A172 (cell line): Measurements from ENCODE around the gene LGALS7B. TPM values are rescaled to one million over a fixed set of nuclear protein-coding genes. Genes with fewer than 3 reads are reported as not detected.
"Not testable (repeated sequence)": the region's sequence is repeated elsewhere in the genome, so short reads cannot be mapped to it uniquely, and the experiment has no call there.

Experiments used
- DNase-seq: peaks from one replicate; pipeline ENCODE4 v3.0.0-alpha.2; 2015; ENCODE audit warnings: low spot score
- total RNA-seq: library from RNA; depleted of rRNA; stranded (reverse); fragments of >200 nt; shearing (Covaris generic); gene quantifications from 2 replicates; pipeline ENCODE4 v1.2.3, GENCODE V29; 2014

Gene LGALS7B
- total RNA-seq, 1 experiment from 2014 or later = not detected

DNA sequence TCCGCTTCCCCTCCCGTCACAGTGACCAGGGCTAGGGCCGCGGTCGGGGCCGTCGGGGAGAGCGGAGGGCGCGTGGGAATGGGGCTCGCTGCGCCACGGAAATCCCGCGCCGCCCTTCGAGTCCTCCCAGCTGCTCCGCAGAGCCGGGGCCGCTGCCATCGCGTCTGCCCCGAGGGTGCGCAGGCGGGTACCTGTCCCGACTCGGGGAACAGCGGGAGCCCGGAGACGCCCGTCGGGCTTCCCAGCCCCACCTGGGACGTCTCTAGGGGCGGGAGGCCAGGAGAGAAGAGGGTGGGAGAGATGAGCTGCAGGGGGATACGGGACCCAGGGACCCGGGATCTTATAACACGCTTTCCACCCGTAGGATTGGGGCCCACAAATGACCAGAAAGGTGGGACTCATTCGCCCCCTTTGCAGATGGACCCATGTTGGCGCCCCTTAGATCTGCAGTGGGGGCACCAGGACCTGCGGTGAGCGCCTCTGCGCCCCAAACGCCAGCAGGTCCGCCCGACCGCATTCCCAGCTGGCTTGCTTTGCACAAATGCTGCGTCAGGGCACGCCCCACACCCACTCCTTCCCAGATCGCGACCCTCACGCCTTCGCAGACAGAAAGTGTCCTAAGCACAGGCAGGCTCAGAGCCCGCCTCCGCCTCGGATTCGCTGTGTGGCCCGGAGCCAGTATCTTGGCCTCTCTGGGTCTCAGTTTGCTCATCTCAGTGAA is 18.6 kb upstream of the LGALS7B start:
- not testable (repeated sequence) for DNase-seq

DNA sequence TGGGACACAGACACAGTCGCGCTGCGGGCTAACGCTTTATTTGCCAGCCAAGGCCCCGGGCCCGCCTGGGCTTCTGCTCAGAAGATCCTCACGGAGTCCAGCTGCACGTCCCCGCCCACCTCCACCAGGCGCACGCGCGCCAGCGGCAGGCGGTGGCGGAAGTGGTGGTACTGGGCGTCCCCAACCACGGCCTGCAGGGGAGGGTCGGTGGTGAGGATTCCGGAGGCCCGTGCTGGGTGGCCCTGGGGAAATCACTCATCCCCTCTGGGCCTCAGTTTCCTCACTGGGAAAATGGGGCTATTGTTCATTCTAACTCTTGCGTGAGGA is 18.1 kb upstream of the LGALS7B start:
- not testable (repeated sequence) for DNase-seq

DNA sequence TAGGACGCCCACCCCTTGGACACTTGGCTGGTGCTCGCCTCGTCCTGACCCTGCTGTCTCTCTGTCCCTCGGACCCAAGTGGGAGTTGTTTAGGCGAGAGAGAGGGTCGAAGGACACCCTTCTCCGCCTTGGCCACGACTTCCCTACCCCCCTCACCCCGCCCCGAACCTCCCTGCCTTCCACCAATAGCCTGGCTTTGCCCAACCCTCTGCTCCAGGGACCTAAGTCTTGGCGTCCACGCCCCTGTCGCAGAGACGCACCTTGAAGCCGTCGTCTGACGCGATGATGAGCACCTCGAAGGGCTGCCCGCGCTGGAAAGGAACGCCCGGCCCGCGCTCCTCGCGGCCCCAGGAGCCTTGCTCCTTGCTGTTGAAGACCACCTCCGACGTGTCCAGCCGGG is 17.4 kb upstream of the LGALS7B start:
- DNase-seq = not testable (repeated sequence)

DNA sequence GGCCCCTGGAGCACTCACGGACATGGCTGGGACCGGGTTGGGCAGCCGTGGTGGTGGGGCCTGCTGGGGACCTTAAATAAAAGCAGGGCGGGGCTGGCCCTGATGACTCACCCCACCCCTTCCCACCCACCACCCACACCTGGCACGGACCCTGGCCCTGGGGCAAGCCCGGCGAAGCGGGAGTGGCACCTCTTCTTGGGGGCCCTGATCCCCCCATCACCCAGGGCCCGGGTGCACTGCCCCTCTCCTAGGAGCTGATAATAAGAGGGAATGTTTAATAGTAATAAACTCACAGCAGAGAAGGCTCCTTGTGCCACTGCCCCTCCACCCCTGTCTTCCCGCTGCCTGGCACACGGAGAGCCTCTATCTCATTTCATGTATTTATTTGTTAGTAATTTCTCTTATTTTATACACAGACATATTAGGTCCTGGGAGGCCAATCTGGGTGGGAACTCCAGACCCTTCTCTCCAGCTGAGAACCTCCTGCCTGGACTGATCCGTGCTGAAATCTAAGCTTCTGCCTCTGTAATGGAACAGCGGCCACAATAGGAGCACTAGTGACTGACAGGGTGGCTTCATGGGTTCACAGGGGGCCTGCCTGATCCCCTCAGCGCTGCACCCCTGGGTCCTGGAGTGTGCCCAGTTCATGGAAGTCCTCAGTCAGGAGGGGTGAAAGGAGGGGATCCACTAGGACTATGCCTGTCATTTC is 15.4 kb upstream of the LGALS7B start, which contains the start of gene LGALS7:
LGALS7 (minus strand) TSS at position 49 of the 709 bp plus-strand sequence; CDS start at position 24, 25 bp downstream.
- DNase-seq = no peak

DNA sequence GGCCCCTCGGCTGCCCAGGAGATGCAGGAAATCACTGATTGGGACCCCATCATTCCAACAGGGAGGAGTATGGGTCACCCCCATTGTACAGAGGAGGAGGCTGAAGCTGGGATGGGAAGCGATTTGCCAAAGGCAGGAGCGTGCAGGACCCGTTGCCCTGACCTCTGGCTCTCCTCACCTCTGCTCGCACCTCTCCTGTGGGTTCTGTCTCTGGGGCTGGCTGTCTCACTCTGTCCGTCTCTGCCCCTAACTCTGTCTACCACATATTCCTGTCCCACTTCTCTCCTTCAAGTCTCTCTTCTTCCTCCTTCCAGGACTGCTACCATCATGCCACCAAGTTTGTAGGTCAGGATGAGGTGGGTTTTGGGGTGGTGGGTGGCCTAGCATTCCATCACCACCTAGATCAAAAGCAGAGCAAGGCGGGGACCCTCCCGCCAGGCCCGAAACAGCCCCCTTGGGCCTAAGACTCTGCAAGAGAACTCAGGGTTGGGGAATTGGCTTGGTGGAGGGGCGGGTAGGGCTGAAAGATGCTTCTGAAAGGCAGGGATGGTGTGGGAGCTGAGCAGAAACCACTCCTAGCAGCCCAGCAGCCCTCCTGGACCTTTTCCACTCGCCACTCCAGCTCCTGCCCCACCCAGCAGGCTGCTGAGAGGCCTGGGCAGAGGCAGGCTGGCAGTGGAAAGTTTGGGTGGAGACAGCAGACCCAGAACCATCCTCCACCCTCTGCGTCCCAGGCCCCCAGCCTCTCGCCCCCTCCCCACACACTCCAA is 14.6 kb upstream of the LGALS7B start:
- DNase-seq = no peak

DNA sequence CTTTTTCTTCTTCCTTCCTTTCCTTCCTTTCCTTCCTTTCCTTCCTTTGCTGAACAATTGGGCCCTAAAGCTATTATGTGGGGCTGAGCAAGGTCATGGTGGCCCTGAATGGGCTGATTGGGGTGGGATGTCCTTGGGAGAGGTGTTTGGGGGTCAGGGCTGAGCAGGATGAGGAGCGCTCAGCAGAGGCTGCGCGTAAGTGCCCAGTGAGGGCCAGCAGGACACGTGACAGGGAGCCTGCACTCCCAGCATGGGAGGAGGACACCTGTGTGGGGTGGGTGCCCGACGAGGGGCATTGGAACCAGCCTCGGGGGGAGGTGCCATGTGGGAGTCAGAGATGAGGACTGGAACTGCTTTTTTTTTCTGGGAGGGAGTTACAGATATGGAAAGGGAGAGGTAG is 10.3 kb upstream of the LGALS7B start:
- no peak for DNase-seq

DNA sequence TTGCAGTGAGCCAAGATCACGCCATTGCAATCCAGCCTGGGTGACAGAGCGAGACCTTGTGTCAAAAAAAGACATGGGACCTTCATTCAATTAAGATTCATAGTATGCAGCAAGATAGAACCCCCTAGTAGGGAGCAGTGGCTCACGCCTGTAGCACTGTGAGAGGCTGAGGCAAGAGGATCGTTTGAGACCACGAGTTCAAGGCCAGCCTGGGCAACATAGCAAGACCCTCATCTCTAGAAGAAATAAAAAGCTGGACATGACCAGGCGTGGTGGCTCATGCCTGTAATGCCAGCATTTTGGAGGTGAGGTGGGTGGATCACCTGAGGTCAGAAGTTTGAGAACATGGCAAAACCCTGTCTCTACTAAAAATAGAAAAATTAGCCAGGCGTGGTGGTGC is 8.6 kb upstream of the LGALS7B start:
- no peak for DNase-seq

DNA sequence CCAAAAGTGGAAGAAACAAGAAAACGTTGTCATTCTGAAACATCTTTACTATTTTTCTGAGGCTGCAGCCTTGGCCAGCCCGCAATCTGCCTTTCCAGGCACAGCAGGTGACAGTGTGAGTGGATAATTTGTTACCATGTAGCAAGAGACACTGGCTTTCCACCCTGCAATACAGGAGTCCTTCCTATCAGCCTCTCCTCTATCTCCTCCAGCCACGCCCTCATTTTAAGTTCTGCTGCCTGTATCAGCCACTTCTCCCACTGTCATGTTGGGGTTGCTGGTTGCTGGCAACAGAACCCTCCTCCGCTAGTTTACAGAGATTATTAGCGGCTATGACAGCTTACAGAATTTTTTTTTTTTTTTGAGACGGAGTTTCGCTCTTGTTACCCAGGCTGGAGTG is 7.9 kb upstream of the LGALS7B start:
- DNase-seq = no peak

DNA sequence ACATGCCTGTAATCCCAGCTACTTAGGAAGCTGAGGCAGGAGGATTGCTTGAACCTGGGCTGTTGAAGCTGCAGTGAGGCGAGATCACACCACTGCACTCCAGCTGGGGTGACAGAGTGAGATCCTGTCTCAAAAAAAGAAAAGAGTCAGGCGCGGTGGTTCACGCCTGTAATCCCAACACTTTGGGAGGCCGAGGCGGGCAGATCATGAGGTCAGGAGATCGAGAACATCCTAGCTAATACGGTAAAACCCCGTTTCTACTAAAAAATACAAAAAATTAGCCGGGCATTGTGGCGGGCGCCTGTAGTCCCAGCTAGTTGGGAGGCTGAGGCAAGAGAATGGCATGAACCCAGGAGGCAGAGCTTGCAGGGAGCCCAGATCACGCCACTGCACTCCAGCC is 6.8 kb upstream of the LGALS7B start:
- DNase-seq = not testable (repeated sequence)

DNA sequence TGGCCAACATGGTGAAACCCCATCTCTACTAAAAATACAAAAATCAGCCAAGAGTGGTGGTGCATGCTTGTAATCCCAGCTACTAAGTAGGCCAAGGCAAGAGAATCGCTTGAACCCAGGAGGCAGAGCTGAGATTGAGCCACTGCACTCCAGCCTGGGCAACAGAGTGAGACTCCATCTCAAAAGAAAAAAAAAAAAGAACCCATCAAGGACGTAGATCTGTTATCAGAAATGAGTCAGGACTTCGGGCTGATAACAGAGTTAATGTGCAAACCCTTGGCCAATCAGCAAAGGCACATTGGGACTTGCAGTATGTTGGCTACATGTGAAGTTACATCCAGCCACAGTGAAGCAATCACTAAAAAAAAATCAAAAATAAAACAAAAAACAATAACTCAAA is 4.8 kb upstream of the LGALS7B start:
- DNase-seq = peak; percentile 53

DNA sequence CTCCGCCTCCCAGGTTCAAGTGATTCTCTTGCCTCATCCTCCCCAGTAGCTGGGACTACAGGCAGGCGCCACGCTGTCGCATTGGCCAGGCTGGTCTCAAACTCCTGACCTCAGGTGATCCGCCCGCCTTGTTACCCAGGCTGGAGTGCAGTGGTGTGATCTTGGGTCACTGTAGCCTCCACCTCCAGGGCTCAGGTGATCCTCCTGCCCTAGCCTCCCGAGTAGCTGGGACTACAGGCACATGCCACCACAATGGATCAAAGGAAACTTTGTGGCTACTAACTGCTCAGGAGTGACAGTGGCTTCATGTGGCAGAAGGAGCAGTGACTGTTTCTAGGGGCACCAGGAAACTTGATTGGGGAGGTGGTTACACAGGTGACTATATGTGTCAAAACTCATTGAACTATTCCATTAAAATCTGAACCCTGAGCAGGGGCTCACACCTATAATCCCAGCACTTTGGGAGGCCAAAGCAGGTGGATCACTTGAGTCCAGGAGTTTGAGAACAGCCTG is 3.8 kb upstream of the LGALS7B start:
- no peak for DNase-seq

DNA sequence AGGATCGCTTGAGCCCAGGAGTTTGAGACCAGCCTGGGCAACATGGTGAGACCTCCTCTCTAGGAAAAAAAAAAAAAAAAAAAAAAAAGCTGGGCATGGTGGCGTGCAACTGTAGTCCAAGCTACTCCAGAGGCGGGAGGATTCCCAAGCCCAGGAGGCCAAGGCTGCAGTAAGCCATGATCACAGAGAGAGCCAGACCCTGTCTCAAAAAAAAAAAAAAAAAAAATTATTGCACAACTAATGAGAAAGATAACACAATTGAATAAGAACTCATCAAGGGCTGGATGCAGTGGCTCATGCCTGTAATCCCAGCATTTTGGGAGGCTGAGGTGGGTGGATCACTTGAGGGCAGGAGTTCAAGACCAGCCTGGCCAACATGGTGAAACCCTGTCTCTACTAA is 2.9 kb upstream of the LGALS7B start:
- DNase-seq = not testable (repeated sequence)

DNA sequence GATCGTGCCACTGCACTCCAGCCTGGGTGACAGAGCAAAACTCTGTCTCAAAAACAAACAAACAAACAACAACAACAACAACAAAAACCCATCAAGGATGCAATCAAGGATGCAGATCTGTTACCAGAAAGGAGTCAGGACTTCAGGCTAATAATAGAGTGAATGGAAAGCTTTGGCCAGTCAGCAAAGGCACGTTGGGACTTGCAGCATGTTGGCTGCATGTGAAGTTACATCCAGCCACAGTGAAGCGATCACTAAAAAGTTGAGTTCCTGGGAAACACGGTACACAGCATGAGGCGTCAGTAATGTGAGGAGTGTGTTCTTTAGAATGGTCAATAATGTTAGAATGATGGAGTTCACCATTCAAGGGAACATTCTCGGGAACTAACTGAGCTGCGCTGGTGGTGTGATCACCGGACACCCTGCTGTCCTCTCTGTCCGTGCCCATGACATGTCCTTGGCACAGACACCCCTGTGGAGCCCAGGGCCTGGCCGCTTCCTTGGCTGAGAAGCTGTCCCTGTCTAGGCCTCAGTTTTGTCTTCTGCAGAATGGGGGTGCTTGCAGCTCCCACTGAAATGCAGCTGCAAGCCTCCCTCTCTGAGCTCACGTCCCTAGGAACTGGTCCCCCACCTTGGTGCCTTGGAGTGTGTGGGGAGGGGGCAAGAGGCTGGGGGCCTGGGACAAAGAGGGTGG is 2.3 kb upstream of the LGALS7B start:
- DNase-seq = no peak

DNA sequence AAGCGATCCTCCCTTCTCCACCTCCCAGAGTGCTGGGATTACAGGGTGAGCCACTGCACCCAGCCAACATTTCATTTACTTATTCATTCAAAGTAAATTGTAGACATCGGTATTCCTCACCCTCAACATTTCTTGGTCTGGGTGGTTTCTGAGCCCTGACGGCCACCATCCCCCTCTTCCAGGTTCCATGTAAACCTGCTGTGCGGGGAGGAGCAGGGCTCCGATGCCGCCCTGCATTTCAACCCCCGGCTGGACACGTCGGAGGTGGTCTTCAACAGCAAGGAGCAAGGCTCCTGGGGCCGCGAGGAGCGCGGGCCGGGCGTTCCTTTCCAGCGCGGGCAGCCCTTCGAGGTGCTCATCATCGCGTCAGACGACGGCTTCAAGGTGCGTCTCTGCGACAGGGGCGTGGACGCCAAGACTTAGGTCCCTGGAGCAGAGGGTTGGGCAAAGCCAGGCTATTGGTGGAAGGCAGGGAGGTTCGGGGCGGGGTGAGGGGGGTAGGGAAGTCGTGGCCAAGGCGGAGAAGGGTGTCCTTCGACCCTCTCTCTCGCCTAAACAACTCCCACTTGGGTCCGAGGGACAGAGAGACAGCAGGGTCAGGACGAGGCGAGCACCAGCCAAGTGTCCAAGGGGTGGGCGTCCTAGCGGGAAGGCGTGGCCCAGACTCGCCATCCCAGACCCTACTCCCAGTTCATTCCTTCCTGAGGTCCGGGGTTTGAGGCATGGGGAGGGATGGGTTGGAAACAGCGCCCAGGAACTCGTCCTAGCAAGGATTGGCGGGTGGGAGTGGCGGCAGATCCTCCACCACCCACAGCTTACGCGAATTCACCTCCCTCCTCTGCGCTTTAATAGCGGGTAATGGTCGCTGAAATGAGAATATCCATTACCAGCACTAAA is 1.8 kb downstream of the LGALS7B start:
- not testable (repeated sequence) for DNase-seq

DNA sequence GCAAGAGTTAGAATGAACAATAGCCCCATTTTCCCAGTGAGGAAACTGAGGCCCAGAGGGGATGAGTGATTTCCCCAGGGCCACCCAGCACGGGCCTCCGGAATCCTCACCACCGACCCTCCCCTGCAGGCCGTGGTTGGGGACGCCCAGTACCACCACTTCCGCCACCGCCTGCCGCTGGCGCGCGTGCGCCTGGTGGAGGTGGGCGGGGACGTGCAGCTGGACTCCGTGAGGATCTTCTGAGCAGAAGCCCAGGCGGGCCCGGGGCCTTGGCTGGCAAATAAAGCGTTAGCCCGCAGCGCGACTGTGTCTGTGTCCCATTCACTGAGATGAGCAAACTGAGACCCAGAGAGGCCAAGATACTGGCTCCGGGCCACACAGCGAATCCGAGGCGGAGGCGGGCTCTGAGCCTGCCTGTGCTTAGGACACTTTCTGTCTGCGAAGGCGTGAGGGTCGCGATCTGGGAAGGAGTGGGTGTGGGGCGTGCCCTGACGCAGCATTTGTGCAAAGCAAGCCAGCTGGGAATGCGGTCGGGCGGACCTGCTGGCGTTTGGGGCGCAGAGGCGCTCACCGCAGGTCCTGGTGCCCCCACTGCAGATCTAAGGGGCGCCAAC is 2.6 kb downstream of the LGALS7B start:
- DNase-seq = not testable (repeated sequence)

DNA sequence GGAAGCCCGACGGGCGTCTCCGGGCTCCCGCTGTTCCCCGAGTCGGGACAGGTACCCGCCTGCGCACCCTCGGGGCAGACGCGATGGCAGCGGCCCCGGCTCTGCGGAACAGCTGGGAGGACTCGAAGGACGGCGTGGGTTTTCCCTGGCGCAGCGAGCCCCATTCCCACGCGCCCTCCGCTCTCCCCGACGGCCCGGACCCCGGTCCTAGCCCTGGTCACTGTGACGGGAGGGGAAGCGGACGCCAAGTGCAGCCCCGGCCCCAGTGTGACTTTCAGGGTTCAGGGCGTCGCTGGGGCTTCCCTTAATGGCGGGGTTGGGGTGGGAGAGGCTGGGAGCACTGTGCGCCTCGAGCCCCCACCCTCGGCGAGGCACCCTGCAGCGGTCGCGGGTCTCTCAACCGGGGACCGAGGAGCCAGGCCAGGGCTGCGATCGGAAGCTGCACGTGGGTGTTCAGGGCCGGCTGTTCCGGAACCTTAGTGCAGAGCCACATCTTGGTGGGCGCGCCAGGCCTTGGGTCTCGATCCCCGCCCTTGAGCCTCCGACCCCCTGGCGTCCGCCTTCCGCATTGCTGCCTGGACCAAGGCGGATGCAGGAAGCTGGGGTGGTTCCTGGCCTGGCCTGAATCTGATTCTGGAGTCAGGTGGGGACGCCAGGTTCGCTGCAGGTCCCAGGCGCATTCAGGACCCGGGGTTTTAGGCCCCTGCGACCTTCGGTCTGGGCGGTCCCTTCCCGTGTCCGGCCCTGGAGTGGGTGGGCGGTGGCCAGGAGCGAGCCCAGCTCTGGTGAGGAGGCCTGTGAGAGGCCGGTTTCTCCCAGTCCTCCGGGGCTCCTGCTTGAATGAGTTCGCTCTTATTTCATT is 3.5 kb downstream of the LGALS7B start:
- no peak for DNase-seq

DNA sequence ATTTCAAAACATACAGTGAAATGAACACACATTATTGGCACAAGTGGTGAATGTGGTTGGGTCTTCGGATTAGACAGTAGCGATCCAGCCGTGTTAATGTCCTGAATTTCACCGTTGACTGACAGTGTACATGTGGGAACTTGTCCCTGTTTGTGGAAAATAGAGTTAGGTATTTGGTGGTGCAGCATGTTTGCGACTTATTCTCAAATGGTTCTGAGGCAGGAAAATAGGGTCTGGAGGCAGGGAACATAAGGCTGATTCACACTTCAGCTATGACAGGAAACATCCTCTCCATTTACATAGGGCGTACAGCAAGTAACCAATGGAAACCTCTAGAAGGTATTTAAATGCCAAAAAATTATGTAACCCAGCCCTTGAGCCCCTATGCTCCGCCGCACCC is 4.2 kb downstream of the LGALS7B start:
- peak; percentile 47 for DNase-seq

DNA sequence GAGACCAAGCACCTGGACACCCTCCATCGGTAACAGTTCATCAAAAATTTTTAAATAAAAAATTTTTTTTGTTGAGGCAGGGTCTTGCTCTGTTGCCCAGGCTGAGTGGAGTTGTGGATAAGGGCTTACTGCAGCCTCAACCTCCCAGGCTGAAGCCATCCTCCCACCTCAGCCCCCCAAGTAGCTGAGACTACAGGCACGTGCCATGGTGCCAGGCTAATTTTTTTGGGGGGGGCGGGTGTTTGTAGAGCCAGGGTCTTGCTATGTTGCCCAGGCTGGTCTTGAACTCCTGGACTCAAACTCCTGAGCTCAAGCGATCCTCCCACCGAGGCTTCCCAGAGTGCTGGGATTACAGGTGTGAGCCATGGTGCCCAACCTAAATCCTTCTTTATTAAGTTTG is 4.7 kb downstream of the LGALS7B start:
- DNase-seq = no peak

DNA sequence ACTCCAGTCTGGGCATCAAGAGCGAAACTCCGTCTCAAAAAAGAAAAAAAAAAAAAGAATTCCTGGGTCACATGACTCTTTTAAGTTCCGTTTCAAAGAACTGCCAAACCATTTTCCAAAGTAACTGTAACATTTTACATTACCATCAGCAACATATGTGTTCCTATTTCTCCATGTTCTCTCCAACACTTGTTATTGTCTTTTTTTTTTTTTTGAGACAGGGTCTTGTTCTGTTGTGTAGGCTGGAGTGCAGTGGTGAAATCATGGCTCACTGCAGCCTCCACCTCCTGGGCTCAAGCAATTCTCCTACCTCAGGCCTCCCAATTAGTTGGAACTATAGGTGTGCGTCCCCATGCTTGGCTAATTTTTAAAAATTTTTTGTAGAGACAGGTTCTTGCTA is 6.5 kb downstream of the LGALS7B start:
- DNase-seq = no peak
